Hematopoietic multipotent progenitor cell treated with erythropoietin and hydrocortisone succinate and interleukin-3 and kit ligand, for 6 days (in vitro differentiated cells): Measurements from ENCODE around the gene ZIC2.
"Not testable (repeated sequence)": the region's sequence is repeated elsewhere in the genome, so short reads cannot be mapped to it uniquely, and the experiment has no call there.

Experiments used
- DNase-seq: peaks from one replicate; pipeline ENCODE4 v3.0.0-alpha.2; 2015

ZIC2 gene

DNA sequence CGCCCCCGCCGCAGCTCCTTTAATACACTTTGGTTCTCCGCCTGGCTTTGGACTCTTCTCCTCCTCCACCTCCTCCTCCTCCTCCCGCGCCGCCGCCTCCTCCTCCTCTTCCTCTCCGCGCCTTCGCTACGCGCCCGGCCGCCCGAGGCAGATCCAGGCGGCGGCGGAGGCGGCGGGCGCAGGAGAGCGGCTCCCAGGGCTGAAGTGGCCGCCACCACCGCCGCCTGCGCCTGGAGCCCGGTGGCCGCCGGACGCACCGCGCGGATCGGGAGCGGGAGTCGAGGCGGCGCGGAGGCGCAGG lies at the start of gene ZIC2:
ZIC2 (plus strand) TSS at position 50 of the 301 bp plus-strand sequence. CDS start 281 bp downstream, outside the sequence.
- peak; percentile 25 for DNase-seq

DNA sequence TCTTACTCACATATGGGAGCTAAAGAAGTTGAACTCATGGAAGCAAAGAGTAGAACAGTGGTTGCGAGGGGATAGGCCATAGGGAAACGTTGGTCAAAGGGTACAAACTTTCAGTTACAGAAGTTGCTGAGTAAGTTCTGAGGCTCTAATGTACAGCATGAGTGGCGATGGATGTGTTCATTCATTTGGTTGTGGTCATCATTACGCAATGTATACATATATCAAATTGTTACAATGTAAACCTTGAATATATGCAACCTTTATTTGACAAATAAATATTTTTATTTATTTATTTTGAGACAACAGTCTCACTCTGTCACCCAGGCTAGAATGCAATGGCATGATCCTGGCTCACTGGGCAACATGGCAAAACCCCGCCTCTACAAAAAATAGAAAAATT lies 48.7 kb upstream of the ZIC2 start:
- DNase-seq: no peak

DNA sequence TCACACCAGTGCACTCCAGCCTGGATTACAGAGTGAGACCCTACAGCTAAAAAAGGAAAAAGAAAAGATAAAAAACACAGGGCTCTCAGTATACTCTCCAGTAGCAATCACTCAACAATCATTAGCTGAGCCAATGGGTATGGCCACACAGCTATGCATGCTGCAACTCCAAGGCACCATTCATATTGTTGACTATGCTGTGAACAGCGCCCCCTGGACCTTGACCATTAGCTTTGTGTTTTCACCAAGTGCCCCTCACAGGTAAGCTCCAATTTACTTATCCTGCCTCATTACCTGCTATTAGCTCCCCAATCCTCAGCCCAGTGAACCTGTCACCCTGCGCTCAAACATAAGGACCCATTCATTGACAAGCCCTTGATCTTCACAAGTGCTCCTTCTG lies 45.8 kb upstream of the ZIC2 start:
- DNase-seq: no peak

DNA sequence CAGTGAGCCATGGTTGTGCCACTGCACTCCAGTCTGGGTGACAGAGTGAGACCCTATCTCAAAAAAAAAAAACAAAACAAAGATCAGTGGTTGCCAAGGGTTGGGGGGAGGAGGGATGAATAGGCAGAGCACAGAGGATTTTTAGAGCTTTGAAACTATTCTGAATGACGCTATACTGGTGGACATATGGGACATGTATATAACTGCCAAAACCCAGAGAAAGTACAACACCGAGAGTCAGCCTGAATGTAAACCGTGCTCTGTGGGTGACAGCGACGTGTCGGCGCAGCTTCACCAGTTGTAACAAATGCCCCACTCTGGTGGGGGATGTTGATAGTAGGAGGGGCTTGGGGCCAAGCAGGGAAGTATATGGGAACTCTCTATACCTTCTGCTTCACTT lies 42.9 kb upstream of the ZIC2 start:
- DNase-seq: no peak

DNA sequence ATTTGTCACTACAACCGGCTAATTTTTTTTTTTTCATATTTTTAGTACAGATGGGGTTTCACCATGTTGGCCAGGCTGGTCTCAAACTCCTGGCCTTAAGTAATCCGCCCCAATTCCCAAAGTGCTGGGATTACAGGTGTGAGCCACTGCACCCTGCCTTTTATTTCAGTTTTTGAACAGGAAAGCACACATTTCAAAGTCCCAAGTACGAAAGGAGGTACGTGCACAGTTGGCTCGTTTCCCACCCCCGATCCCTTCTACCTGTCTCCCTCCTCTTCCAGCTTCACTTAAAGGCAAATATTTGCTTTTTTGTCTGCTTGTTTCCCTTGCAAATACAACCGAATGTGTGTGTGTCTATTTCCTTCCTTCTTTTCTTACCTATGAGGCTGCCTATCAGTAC lies 40.5 kb upstream of the ZIC2 start:
- no peak for DNase-seq

DNA sequence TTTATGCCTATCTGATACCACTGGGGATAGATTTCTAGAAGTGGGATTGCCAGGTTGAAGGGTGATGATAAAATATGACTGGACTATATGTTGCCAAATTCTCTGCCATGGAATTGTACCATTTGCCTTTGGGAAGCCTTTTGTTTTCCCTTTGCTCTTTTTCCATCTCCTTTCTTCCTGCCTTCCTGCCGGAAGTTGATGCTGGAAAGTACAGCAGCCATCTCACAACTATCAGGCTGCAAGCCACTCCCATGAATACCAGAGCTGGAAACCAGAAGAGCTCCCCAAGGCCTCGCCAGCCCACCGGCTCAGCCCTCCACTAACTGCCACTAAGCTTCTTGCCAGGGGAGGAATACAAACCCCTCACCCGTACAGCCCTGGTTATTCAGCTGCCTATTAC lies 39.7 kb upstream of the ZIC2 start:
- no peak for DNase-seq

DNA sequence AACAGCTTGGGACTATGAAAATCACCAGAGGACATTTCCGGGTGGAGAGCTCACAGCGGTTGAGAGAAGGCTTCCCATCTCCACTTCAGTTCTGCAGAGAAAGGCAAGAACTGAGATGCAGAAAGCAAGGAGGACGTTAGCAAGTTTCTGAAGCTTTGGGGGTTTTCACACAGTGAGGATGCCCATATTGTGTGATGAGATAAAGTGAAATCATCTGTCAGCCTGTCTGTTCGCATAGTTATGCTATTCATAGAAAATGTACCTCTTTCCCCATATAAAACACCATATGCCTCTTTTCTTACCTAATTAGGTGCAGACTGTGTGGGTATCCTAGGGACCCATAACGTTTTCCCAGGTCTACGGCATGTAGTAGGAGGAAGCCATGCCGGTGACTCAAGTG lies 37.5 kb upstream of the ZIC2 start:
- DNase-seq: no peak

DNA sequence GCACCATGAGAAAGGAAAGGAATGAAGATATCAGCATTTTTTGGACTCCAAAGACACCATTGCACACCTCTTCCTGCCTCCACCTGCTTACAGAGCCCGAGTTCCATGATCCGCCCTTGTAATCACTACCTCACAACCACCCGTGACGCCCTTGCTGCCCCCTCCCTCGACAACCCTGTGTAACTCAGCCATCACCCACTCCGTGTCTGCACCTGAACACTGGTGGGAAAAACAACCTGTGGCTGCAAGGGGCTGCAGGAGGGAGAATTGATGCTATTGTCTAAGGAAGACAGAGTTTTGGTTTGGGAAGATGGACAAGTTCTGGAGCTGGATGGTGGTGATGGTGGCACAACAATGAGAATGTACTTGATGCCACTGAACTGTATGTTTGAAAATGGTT lies 37.0 kb upstream of the ZIC2 start:
- no peak for DNase-seq

DNA sequence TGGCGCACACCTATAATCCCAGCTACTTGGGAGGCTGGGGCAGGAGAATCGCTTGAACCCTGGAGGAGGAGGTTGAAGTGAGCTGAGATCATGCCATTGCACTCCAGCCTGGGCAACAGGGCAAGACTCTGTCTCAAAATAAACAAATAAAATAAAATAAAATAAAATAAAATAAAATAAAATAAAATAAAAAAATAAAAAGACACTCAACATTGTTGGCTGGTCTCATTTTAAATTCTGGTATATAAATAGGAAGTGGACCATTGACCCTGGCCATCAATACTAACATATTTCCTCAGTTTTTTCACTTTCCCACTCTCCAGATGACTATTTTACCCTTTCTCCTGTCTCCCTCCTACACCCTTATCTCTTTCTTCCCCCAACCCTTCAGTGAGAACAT lies 36.1 kb upstream of the ZIC2 start:
- DNase-seq: not testable (repeated sequence)

DNA sequence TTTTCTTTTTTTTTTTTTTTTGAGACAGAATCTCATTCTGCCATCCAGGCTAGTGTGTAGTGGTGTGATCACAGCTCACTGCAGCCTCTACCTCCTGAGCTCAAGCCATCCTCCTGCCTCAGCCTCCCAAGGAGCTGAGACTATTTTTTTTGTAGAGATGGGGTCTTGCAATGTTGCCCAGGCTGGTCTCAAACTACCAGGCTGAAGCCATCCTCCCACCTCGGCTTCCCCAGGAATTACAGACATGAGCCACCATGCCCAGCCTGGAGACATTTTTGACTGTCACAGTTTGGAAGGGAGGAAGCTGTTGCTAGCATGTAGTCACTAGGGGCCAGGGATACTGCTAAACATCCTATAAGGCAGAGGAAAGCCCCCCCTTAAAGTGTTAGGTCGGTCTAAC lies 33.9 kb upstream of the ZIC2 start:
- DNase-seq: no peak

DNA sequence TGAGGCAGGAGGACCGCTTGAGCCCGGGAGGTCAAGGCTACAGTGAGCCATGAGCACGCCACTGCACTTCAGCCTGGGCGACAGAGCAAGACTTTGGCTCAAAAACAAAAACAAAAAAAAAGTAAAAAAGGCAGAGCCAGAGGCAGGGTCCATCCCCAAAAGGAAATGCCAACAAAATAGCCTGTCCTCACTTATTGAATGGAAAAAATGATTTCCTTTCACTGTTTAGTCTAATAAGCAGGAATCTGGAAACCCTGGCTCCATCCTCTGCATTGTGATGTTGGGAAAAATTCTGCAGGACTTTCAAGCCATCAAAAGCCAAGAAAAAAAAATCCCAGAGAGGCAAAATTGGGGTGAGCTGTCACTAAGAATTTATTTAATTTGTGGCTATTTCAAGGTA lies 33.2 kb upstream of the ZIC2 start:
- no peak for DNase-seq

DNA sequence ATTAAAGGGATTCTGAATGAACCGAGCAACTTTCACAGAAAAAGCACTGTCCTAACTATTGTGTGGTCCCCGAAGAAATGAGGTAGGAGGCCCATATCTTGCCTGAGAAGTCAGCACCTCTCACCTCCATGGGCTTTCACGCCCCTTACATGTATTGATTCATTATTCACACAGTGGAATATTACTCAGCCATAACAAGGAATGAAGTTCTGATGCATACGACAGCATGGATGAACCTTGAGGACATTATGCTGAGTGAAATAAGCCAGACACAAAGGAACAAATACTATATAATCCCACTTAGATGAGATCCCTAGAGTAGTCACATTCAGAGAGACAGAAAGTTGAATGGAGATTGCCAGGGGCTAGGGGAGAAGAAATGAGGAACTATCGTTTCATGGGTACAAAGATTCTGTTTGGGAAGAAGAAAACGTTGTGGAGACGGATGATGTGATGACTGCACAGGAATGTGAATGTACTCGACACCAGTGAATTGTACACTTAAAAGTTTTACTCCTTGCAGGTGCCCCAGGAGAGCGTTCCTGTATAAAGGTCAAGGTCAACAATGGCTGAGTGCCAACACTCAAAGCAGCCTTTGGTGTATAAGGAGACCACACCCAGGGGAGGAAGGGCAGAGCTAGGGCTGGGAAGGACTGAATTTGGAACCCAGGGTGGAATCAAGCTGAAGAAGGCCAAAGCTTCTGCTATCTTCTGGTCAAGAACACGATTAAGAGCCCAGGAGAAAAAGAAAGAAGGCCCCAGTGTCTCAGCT lies 32.5 kb upstream of the ZIC2 start:
- no peak for DNase-seq

DNA sequence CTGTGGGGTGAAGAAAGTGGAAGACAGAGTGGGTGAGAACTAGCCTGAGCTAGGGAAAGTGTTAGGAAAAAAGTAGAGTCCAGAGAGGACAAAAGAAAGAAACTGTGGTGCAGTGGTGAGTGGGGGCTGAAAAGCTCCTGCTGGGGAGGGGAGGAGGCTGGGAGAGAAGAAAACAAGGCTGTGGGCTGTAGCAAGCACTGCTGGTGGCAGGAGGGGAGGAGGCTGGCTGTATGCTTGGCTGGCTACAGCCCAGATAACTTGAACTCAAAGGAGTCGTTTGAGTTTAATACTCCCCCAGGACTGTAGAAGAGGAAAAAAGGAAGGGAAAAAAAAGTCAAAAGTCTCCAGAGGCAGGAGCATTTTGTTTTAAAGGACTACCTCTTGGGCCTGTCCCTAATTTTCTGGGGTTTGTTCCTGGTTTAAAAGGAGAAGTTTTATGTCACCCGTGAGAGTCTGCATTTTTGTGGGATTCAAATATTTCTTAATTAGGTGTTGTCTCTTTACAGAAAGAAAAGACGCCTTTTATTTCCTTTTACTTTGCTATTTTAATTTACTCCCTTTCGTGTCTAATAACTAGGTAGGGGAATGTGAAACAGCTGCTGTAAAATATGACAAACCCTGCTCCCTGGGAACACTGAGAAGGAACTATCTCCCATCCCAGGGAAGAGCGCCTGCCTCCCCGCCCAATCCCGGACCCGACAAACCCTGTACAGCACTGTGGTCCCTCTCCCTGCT lies 31.7 kb upstream of the ZIC2 start:
- DNase-seq: no peak

DNA sequence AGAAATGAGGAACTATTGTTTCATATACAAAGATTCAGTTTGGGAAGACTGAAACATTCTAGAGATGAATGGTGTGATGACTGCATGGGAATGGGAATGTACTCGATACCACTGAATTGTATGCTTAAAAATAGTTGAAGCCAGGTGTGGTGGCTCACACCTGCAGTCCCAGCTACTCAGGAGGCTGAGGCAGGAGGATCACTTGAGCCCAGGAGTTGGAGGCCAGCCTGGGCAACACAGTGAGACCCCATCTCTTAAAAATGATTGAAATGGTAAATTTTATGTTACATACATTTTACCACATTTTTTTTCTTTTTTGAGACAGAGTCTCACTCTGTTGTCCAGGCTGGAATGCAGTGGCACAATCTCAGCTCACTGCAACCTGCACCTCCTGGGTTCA lies 29.9 kb upstream of the ZIC2 start:
- DNase-seq: not testable (repeated sequence)

DNA sequence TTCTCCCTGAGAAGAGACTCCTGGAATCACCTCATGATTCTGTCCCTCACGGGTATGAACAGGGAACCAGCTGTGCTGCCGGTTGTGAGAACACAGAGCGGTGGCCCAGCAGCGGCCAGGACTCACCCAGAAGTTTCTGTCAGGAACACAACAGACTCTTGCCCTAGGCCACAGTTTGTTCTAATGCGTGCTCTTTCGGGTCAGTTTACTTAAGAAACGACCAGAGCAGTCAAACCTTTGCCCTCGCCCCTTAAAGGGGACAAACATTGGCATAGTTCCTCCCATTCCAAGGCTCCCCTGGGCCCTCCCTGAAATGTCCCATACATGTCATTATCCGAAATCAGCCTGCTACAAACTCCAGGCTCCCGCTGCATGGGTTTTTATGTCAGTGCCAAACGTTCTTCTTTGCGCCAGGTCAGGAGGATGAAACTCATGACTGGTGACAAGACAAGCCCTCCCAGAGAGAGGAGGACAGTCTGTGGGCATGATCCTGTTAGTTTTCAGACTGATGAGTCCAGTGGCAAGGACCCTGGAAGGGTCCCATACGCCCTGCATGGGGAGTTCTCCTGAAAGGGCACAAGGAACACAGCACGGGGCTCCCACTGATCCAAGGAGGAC lies 28.3 kb upstream of the ZIC2 start:
- no peak for DNase-seq

DNA sequence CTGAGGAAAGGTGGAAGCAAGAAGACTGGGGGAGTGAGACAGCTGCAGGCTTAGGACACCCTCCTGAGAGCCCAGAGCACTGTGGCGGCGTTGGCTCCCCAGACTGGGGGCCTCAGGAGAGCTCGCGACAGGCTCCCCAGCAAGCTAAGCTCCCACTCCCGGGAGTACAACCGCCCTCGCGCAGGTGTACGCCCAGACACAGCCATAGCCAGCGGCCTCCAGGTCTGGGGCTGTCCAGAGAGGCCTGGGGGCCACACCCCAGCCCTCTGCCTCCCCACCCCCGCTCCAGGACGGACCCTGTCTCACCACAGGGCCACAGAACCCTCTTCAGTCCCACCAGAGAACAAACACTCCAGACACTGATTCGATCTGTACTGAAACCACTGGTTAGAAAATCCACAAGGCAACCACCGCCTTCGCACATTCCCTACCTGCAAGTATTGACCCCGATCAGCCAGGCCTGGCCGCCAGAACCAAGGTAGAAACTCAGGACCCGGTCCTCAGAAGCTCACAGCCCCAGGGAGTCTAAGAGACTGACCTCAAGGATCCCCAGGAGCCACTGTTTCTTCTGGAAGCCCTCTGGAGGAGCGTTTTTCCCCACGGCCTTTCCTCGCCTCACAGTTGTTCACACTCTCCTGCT lies 26.4 kb upstream of the ZIC2 start:
- DNase-seq: no peak

DNA sequence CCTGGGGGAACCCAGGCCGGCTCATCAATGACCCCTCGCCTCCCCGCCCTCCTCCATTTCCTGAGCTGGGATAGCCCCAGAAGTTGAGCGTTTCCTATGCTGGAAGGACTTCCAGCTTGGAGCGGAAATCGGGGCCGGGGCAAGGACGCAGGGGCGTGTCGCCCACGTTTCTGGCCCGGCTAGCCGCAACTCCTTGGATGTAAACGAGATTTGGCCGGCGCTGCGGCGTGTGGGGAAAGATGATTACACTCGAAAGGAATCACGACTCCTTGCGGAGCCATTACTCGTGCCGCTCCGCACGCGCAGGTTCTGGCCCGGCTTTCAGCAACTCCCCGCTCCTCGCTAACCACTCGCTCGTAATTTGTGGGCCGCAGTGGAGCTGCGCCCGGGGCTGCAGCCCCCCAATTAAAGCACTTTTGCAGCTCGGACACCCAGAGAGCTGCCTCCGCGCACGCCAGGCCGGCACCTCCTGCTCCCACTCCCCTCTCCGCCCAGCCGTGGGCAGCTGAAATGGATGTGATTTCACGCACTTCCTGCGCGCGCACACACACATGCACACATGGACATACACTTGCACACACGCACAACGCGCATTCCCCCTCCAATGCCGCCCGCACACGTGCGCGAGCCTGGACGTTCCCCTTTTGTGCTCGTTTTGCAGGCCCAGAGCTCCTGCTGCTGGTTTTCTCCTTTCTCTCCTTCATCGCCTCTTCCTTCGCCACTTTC lies 25.7 kb upstream of the ZIC2 start:
- no peak for DNase-seq

DNA sequence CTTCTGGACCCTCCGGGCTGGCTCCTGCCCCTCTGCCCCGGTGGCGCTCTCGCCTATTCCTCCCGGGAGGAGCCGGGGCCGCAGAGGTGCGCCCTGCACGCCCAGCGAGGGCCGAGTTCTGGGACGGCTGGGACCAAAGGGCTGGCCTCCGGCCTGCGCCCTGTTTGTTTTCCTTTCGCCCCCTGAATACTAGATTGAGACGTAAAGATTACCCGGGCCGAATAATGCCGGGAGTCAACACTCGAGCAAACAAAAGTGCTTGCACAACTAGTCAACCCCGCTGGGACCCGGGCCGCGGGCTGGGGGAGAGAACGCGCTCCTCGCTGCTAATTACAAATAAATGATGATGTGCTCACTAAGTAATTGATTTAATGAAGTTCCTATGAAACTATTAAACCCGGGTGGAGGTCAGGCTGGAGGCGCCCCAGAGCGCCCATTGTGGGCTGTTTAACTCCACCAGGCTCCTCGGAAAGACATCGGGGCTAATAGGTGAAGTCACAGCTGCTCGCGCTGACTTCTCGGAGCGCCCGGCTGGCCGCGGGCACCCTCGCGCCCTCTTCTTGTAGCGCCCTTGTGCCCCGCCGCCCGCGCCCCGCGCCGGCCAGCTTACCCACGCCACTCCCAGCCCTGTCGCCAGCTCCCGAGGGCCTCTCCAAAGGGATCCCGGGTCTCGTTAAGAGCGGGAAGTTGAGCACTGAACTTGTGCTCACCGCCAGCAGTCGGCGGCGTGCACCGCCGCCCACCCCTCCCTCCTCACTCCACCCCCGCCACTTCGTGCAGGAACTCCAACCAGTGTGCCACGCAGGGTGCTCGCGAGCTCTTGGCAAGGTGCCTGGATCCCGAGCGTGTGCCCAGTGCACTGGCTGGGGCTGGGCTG lies 24.9 kb upstream of the ZIC2 start:
- DNase-seq: no peak

DNA sequence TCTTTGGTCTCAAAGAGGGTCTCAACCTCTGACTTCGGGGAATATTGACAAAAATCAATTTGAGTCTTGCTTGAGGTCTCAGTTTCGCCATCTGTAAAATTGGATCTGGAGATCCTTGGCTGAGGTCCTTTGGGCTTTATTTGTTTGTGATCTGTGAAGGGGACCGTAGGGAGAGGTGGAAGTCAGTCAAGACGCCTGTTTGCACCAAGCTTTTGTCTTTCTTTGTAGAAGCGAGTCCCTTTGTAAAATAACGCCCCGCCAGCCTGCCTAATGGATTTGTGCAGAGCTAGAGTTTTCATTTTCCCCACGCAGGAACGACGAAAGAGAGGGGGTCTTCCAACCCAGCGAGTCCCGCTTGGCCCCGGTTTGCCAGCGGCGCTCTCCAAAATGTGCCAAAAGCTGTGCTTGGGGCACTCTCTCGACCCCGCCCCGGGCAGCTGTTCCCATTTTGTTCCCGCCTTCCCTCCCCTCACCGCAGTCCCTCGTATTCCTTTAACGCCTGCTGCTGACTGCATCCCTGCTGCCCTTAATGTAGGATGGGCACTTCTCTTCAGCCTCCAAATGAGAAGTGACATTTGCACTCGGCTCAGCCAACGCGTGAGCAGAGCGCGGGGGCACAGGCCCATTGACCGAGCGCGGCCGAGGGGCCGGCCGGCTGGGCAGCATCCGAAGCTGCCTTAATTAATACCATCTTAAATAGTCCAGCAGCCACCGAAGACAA lies 23.0 kb upstream of the ZIC2 start:
- DNase-seq: no peak

DNA sequence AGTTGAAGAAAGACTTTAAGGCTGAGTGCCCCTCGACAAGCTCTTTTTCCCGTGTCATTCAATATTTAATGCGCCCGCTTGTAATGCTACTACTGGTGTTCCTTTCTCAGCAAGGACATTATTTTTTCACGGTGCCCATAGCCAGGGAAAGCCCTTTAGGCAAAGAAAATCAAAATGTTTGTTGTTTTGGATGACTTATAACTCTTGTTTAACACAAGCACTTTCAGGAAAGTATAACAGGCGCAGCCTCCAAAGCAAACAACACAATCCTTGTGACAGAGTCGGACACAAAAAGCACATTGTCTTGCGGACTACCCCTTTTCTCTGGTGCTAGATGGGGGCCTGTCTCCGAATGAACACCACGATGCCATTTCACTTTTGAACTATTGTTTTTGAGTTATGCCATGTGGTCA lies 22.5 kb upstream of the ZIC2 start:
- no peak for DNase-seq

DNA sequence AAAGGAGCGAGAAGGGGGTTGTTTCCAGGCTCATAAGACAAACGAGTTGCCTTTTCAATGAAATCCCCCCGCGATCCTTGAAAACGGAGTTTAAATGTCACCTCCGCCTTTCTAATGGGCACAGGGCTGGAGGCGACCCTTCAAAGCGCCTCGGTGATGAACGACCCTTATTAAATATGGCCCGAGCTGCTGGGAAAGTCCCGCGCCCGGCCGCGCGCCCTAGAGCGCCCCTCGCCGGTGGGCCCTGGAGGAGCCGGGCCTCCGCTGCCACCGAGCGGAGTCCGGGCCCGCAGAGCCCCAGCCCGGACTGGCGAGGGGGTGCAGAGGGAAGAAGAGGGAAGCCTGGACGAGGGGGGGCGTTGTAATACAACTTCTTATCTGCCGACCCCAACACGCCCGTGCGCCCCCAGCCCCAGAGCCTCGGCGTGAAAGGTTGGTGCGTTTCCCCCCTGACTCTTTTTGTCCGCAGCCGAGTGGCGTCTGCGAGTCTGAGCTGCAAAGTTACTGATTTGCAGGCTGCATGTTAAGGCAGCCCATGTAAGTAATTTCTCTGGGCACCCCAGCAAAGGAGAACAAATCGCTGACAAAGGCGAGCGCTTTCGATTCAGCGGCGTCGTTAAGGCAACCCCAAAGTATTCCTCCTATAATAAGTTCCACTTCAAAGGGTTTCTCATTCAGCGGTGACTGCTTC lies 21.9 kb upstream of the ZIC2 start:
- DNase-seq: no peak
